Brain microvascular endothelial cell (primary cell): Measurements from ENCODE around the gene LAMB4.
A peak's percentile ranks its signal among the peaks of the same experiment; 100 is the strongest.

Experiments used
- DNase-seq: peaks from one replicate; pipeline ENCODE4 v3.0.0-alpha.2; 2020
- H3K27ac ChIP-seq: fragments of 250-450 bp; sonication (Bioruptor Pico); 2 replicates; pipeline ENCODE4 v1.5.1; 2020; ENCODE audit warnings: mild to moderate bottlenecking, moderate library complexity
- H3K27me3 ChIP-seq: fragments of 250-450 bp; sonication (Bioruptor Pico); replicated peaks from 2 replicates; pipeline ENCODE4 v1.5.1; 2020; ENCODE audit warnings: mild to moderate bottlenecking
- H3K36me3 ChIP-seq: fragments of 250-450 bp; sonication (Bioruptor Pico); replicated peaks from 2 replicates; pipeline ENCODE4 v1.5.1; 2020; ENCODE audit warnings: mild to moderate bottlenecking
- H3K4me3 ChIP-seq: 2 replicates; pipeline ENCODE4 v1.5.1; 2011; ENCODE audit warnings: low read depth, mild to moderate bottlenecking, control low read depth, low read length, moderate library complexity
- in situ Hi-C: cut with HindIII; loops from 2 replicates; pipeline ENCODE4 v1.10.0; 2017; ENCODE audit warnings: low sequenced_read_pairs, low pct_ligation_motif_present
- TF ChIP-seq, protein P1 (sequence below): IDR thresholded peaks from 2 replicates; pipeline ENCODE4 v1.5.1; 2011; ENCODE audit warnings: low read depth, mild to moderate bottlenecking, moderate library complexity, low read length, control low read depth, inconsistent platforms; ENCODE audit errors: missing control alignments

LAMB4 gene

DNA sequence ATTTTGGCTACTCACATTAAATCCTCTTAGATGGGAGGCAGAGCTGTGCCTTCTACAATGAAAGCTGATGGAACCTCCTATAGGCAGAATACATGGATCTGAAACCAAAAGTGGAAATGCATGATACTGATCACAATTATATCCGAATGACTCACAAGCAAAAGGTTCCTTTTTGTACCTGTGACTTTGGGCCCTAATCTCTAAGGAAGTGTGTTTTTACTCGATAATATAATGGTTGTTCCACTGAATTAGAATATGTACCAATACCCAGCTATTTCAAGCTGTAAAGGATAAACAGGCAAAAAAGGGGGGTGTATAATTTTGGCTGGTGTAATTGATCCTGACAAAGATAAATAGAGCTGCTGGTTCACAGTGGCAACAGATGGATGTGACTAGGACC lies 109.6 kb downstream of the LAMB4 start:
- H3K27ac ChIP-seq = no peak overlapping the region
- in situ Hi-C loops = loop anchor here (25.0 kb wide), 1 partner anchor 117 kb away; the partner anchor contains the start of gene LAMB4
- TF ChIP-seq, protein P1, sequence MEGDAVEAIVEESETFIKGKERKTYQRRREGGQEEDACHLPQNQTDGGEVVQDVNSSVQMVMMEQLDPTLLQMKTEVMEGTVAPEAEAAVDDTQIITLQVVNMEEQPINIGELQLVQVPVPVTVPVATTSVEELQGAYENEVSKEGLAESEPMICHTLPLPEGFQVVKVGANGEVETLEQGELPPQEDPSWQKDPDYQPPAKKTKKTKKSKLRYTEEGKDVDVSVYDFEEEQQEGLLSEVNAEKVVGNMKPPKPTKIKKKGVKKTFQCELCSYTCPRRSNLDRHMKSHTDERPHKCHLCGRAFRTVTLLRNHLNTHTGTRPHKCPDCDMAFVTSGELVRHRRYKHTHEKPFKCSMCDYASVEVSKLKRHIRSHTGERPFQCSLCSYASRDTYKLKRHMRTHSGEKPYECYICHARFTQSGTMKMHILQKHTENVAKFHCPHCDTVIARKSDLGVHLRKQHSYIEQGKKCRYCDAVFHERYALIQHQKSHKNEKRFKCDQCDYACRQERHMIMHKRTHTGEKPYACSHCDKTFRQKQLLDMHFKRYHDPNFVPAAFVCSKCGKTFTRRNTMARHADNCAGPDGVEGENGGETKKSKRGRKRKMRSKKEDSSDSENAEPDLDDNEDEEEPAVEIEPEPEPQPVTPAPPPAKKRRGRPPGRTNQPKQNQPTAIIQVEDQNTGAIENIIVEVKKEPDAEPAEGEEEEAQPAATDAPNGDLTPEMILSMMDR = no peak
- no peaks in the 10 kb centered on the region for H3K27me3 ChIP-seq
- no peak for DNase-seq
- H3K36me3 ChIP-seq = no peaks in the 10 kb centered on the region
- no peak overlapping the region for H3K4me3 ChIP-seq

DNA sequence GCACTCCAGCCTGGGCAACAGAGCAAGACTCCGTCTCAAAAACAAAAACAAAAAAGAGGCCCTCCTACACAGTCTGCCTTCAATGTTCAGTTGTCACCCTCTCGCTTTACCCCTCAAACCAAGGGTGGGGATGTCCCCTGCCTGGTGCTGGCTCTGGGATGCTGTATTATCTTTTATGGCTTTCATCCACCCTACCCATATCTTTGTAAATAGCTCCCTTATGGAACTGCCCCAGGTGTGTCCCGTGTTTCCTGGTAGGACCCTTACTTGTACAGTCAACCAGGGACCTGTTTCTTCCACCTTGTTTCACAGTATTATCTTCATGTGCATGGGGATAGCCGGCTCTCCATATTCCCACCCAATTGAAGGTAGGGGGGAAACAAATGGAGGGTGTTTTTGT lies 111.5 kb downstream of the LAMB4 start:
- Histone ChIP-seq H3K27me3 (no peaks in the 10 kb centered on the region), H3K27ac (no peak overlapping the region), H3K4me3 (no peak overlapping the region), H3K36me3 (no peaks in the 10 kb centered on the region)
- DNase-seq = no peak
- in situ Hi-C loops = loop anchor here (25.0 kb wide), 1 partner anchor 119 kb away; the partner anchor contains the start of gene LAMB4
- TF ChIP-seq, protein P1 = no peak

DNA sequence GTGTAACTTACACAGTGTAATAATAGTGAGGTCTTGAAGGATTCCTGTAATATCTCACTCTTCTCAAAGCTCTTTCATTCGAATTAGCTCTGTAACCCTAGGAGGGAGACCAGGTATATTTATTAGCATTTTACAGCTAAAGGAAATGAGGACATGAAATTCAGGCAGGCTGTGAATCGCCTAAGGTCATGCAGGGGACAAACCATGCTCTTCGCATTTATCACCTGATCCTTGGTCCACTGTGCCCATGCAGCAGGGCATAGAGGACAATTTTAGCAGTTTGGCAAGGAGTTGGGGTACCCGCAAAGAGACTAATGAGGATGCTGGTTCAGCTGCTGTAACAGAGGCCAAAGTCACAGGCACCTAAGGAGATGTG lies 112.4 kb downstream of the LAMB4 start:
- TF ChIP-seq, protein P1 = no peak
- in situ Hi-C loops = loop anchor here (25.0 kb wide), 1 partner anchor 120 kb away; the partner anchor contains the start of gene LAMB4
- no peak for DNase-seq
- Histone ChIP-seq H3K36me3 (no peaks in the 10 kb centered on the region), H3K27ac (no peak overlapping the region), H3K4me3 (no peak overlapping the region), H3K27me3 (no peaks in the 10 kb centered on the region)

DNA sequence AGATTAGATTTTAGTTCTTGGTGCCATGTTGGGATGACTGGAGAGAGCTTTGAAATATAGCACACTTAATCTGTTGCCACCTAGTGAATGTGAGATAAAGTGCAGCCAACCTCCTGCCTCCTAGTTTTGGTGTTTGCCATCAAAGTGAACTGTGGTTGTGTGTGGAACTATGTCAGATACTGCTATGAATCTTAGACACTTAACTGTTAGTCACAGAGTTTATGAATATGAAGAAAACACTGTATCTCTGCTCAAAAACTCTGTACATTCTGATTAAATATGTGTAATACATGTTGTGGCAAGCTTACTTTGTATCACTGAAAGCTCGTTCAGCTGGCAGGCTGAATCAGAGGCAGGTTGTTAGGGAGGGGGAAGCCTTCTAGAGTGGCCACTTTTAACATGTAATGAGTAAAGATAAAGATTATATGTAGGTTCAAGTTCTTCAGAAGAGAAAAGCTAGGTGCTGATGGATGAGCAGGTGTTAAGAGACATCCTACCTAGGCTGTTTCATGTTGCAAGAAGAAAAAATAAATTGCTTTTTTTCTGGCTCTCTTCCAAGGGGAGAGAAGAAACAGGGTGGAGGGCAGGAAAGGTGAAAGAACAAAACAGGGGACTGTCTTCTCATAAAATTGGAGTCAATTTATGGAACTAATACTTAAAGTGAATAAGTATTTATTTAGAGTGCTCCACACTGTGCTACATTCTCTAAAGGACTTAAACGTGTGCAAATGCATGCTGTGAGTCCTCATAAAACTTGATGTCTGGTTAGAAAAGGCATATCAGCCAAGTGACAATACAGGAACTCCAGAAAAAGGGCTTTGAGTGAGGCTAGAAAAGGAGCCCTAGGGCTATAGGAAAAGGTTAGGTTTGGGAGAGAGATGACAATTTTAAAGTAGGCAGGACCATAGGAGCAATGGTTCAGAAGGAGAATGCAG lies 113.1 kb downstream of the LAMB4 start:
- H3K27ac ChIP-seq = no peak overlapping the region
- H3K4me3 ChIP-seq = no peak overlapping the region
- peak; percentile 67 for DNase-seq
- H3K27me3 ChIP-seq = no peaks in the 10 kb centered on the region
- in situ Hi-C loops = loop anchor here (25.0 kb wide), 1 partner anchor 120 kb away; the partner anchor contains the start of gene LAMB4
- TF ChIP-seq, protein P1 = peak; percentile 67
- no peaks in the 10 kb centered on the region for H3K36me3 ChIP-seq

DNA sequence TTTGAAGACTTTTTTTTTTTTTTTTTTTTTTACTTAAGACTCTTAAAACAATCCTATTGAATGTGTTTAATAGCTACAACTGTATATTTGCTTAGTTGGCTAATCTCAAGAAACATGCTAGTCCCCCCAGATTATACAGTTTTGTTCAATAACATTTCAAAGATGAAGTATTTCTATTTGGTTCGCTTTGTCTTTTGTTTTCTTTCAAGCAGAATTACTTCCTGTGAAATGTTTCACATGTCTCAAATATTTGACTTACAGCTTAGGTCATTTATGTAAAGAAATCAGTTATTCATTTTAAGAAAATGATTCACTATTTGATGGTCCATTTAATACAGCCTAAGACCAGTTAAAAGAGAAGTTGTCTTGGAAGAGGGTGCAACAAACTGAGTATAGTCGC lies 114.4 kb downstream of the LAMB4 start:
- H3K4me3 ChIP-seq = no peak overlapping the region
- DNase-seq = no peak
- peak overlapping the region; percentile 87 for H3K27ac ChIP-seq
- H3K36me3 ChIP-seq = no peaks in the 10 kb centered on the region
- in situ Hi-C loops = loop anchor here (25.0 kb wide), 1 partner anchor 122 kb away; the partner anchor contains the start of gene LAMB4
- H3K27me3 ChIP-seq = no peaks in the 10 kb centered on the region
- TF ChIP-seq, protein P1 = no peak
